ENCODE measurements around the gene KRT36. TPM values are rescaled to one million over a fixed set of nuclear protein-coding genes. Genes with fewer than 3 reads are reported as not detected.

The KRT36 gene
- total and polyA plus RNA-seq, 2 donors (not counting 3 experiments of a cell fraction or from before 2014, with no cell fraction given): 0.04 TPM; not detected in 1

- FAIRE-seq (no peak), DNase-seq (ENCODE audit: low read depth, low spot score) (no peak)
- POLR2A ChIA-PET: no interaction called here
- no peaks in the 10 kb centered on the region for H4K20me1 ChIP-seq (replicated peaks; ENCODE audit: control insufficient read depth, extremely low read depth, insufficient read depth, low read length)
- H3K79me2 ChIP-seq (ENCODE audit: control insufficient read depth, insufficient read depth, low read length): no peaks in the 10 kb centered on the region
- H3K27ac ChIP-seq (ENCODE audit: insufficient read depth, low read depth, low read length): no peak overlapping the region
- CTCF ChIA-PET: interaction anchor here (0.6 kb wide), 1 partner anchor 542 kb away, joined by 3 read pairs; no protein-coding TSS in a partner anchor
- BruUV-seq (replicated peaks): no TSS peak
- TF ChIP-seq, protein P1, sequence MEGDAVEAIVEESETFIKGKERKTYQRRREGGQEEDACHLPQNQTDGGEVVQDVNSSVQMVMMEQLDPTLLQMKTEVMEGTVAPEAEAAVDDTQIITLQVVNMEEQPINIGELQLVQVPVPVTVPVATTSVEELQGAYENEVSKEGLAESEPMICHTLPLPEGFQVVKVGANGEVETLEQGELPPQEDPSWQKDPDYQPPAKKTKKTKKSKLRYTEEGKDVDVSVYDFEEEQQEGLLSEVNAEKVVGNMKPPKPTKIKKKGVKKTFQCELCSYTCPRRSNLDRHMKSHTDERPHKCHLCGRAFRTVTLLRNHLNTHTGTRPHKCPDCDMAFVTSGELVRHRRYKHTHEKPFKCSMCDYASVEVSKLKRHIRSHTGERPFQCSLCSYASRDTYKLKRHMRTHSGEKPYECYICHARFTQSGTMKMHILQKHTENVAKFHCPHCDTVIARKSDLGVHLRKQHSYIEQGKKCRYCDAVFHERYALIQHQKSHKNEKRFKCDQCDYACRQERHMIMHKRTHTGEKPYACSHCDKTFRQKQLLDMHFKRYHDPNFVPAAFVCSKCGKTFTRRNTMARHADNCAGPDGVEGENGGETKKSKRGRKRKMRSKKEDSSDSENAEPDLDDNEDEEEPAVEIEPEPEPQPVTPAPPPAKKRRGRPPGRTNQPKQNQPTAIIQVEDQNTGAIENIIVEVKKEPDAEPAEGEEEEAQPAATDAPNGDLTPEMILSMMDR (IDR thresholded peaks at IDR 0.05; ENCODE audit: extremely low read depth in 1 of 2, insufficient read depth in 1 of 2, low read depth in 1 of 2, low read length in 2 of 2): no peak
- dilution Hi-C loops (cut with MboI; ENCODE audit: extremely low pct_ligation_motif_present, low sequenced_read_pairs) (no loop called here), intact Hi-C loops (cut with micrococcal nuclease) (no loop called here)
- H3K4me3 ChIP-seq (replicated peaks in 1 of 3; ENCODE audit: insufficient read depth in 1 of 3, low read depth in 1 of 3, low read length in 3 of 3): no peak overlapping the region
- H3K4me2 ChIP-seq (ENCODE audit: insufficient read depth, low read length): no peak overlapping the region
- H3K9me1 ChIP-seq (replicated peaks; ENCODE audit: control insufficient read depth, extremely low read depth, insufficient read depth, low read length): no peaks in the 10 kb centered on the region
- no peak overlapping the region for H2AFZ ChIP-seq (ENCODE audit: low read depth, low read length)
- no peaks in the 10 kb centered on the region for H3K4me1 ChIP-seq (ENCODE audit: control insufficient read depth, extremely low read depth, insufficient read depth, low read length)
- H3K27me3 ChIP-seq (ENCODE audit: control insufficient read depth in 2 of 2, insufficient read depth in 2 of 2, low read length in 2 of 2): peaks cover 5% of the 10 kb centered on the region in 2 experiments
- H3K9me3 ChIP-seq (replicated peaks; ENCODE audit: control insufficient read depth, insufficient read depth, low read length): no peaks in the 10 kb centered on the region
- no peak overlapping the region for H3K9ac ChIP-seq (replicated peaks; ENCODE audit: extremely low read depth, insufficient read depth, low read length)
- no peaks in the 10 kb centered on the region for H3K36me3 ChIP-seq (ENCODE audit: control insufficient read depth in 2 of 2, extremely low read depth in 1 of 2, insufficient read depth in 2 of 2, low read length in 2 of 2)
Measured at GRCh38 chr17:41448506-41448905, 41.2 kb downstream of the KRT36 start.

- no peak overlapping the region for H3K27ac ChIP-seq (ENCODE audit: insufficient read depth, low read depth, low read length)
- no TSS peak for BruUV-seq (replicated peaks)
- H3K4me2 ChIP-seq (ENCODE audit: insufficient read depth, low read length): no peak overlapping the region
- TF ChIP-seq POLR2AphosphoS5 (IDR thresholded peaks at IDR 0.05; ENCODE audit: insufficient read depth, low read depth, low read length): no peak
- TF ChIP-seq POLR2A (IDR thresholded peaks at IDR 0.05; ENCODE audit: low read depth, low read length): no peak
- TF ChIP-seq MYC (IDR thresholded peaks at IDR 0.05; ENCODE audit: low read depth, low read length): no peak
- TF ChIP-seq FOS (IDR thresholded peaks at IDR 0.05; ENCODE audit: borderline replicate concordance, insufficient read depth, low read length): no peak
- TF ChIP-seq EZH2 (IDR thresholded peaks at IDR 0.05; ENCODE audit: borderline replicate concordance, low read depth, low read length, severe bottlenecking): no peak
- TF ChIP-seq, protein P1 (IDR thresholded peaks at IDR 0.05; ENCODE audit: extremely low read depth in 1 of 2, insufficient read depth in 1 of 2, low read depth in 1 of 2, low read length in 2 of 2): no peak
- TF ChIP-seq MAX (IDR thresholded peaks at IDR 0.05; ENCODE audit: insufficient read depth, insufficient read length): no peak
- no peak for TF ChIP-seq JUN (IDR thresholded peaks at IDR 0.05; ENCODE audit: borderline replicate concordance, insufficient read depth, insufficient read length, low read depth)
- TF ChIP-seq GATA2 (IDR thresholded peaks at IDR 0.05; ENCODE audit: insufficient read depth, insufficient read length, low read depth, low read length): no peak
- no peak for DNase-seq (ENCODE audit: low read depth, low spot score)
- ChIA-PET CTCF (no interaction called here), POLR2A (no interaction called here)
- no peak overlapping the region for H3K9ac ChIP-seq (replicated peaks; ENCODE audit: extremely low read depth, insufficient read depth, low read length)
- intact Hi-C loops (cut with micrococcal nuclease): no loop called here
- H3K9me1 ChIP-seq (replicated peaks; ENCODE audit: control insufficient read depth, extremely low read depth, insufficient read depth, low read length): no peaks in the 10 kb centered on the region
- FAIRE-seq: no peak
- no peaks in the 10 kb centered on the region for H3K79me2 ChIP-seq (ENCODE audit: control insufficient read depth, insufficient read depth, low read length)
- H3K9me3 ChIP-seq (replicated peaks; ENCODE audit: control insufficient read depth, insufficient read depth, low read length): no peaks in the 10 kb centered on the region
- no peaks in the 10 kb centered on the region for H3K4me1 ChIP-seq (ENCODE audit: control insufficient read depth, extremely low read depth, insufficient read depth, low read length)
- H3K36me3 ChIP-seq (ENCODE audit: control insufficient read depth in 2 of 2, extremely low read depth in 1 of 2, insufficient read depth in 2 of 2, low read length in 2 of 2): no peaks in the 10 kb centered on the region
- no peaks in the 10 kb centered on the region for H4K20me1 ChIP-seq (replicated peaks; ENCODE audit: control insufficient read depth, extremely low read depth, insufficient read depth, low read length)
- dilution Hi-C loops (cut with MboI; ENCODE audit: extremely low pct_ligation_motif_present, low sequenced_read_pairs): no loop called here
- no peak overlapping the region for H2AFZ ChIP-seq (ENCODE audit: low read depth, low read length)
- peaks cover 3 to 5% of the 10 kb centered on the region in 2 experiments for H3K27me3 ChIP-seq (ENCODE audit: control insufficient read depth in 2 of 2, insufficient read depth in 2 of 2, low read length in 2 of 2)
- H3K4me3 ChIP-seq (replicated peaks in 1 of 3; ENCODE audit: insufficient read depth in 1 of 3, low read depth in 1 of 3, low read length in 3 of 3): no peak overlapping the region
Measured at GRCh38 chr17:41446806-41447205, 42.9 kb downstream of the KRT36 start.

Measured in endothelial cell of umbilical vein (primary cell).